Measurements from ENCODE around the gene HERPUD2.
"Not testable (repeated sequence)": the region's sequence is repeated elsewhere in the genome, so short reads cannot be mapped to it uniquely, and the experiment has no call there.

HERPUD2 gene

DNA sequence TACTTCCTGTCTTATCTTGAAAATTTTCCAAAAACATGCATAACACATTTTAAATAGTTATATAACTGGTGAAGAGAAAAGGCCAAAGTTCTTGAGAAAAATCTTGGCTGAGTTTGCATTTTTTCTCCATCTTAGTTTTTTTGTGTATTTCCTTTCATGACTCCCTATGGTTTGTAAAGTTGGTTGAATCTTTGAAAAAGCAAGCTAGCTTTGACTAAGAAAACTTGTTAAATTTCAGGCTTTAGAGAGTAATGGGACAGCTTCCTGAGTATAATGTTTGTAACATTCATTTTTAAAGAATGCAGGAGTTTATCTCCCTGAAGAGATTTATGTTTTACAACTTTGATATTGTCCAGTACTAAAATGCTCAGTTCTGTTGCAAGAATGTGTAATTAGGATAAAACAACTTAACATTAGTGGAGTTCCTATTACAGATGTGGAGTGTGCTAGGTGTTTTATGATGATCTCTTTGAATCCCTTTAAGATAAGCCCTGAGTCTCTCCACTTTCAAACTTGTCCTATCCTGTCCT is 11.1 kb upstream of the HERPUD2 start:
- Histone ChIP-seq H3K27ac (ENCODE audit: low read depth, low read length) (no peak overlapping the region), H3K27me3 (ENCODE audit: control insufficient read depth, insufficient read depth, low read length) (no peaks in the 10 kb centered on the region), H3K36me3 (ENCODE audit: control insufficient read depth, insufficient read depth, low read length) (no peaks in the 10 kb centered on the region), H3K4me1 (ENCODE audit: control insufficient read depth, insufficient read depth, low read length) (no peaks in the 10 kb centered on the region), H3K9ac (ENCODE audit: low read length) (no peak overlapping the region), H3K4me3 (ENCODE audit: low read length) (no peak overlapping the region)

DNA sequence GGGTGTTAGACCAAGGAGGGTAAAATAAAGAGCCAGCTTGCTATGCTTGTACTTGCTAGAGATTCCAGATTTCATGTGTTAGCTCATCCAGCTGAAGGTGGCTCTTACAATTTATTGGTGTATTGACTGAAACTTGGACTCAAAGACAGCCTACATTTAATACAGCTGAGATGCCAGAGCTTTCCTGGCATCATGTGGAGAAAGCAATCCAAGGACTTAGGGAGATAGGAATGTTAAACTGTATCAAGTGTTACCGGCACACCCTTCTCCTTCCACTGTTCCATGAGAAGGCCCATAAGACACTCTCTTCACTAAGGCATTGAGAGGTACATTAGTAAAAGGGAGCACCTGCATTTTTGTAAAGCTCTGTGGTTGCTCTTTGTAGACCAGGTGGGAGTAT is 9.3 kb upstream of the HERPUD2 start:
- Histone ChIP-seq H3K4me3 (ENCODE audit: low read length) (no peak overlapping the region), H3K27me3 (ENCODE audit: control insufficient read depth, insufficient read depth, low read length) (no peaks in the 10 kb centered on the region), H3K27ac (ENCODE audit: low read depth, low read length) (no peak overlapping the region), H3K9ac (ENCODE audit: low read length) (no peak overlapping the region), H3K36me3 (ENCODE audit: control insufficient read depth, insufficient read depth, low read length) (no peaks in the 10 kb centered on the region), H3K4me1 (ENCODE audit: control insufficient read depth, insufficient read depth, low read length) (no peaks in the 10 kb centered on the region)

DNA sequence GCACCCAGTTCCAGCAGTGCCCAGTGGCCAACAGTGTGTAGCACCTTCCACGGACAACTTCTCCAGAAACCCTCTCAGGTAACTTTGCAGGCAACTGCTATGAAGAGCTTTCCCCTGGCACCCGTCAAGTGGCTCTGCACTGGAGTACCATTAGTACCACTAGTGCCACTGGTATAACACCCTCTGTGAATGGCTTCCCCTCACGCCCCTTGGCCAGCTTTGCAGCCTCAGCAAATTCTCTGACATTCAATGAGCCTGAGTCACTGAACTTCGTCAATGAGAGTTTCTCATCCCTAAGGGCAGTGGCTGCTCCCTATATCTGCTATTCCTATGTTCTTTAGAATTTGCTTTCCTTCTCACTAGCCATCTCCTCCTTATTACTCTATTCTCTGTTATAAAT is 7.6 kb upstream of the HERPUD2 start:
- Histone ChIP-seq H3K4me1 (ENCODE audit: control insufficient read depth, insufficient read depth, low read length) (no peaks in the 10 kb centered on the region), H3K4me3 (ENCODE audit: low read length) (no peak overlapping the region), H3K36me3 (ENCODE audit: control insufficient read depth, insufficient read depth, low read length) (no peaks in the 10 kb centered on the region), H3K27ac (ENCODE audit: low read depth, low read length) (no peak overlapping the region), H3K9ac (ENCODE audit: low read length) (no peak overlapping the region), H3K27me3 (ENCODE audit: control insufficient read depth, insufficient read depth, low read length) (no peaks in the 10 kb centered on the region)

- Histone ChIP-seq H3K27ac (ENCODE audit: low read depth, low read length) (no peak overlapping the region), H3K4me1 (ENCODE audit: control insufficient read depth, insufficient read depth, low read length) (no peaks in the 10 kb centered on the region), H3K36me3 (ENCODE audit: control insufficient read depth, insufficient read depth, low read length) (no peaks in the 10 kb centered on the region), H3K9ac (ENCODE audit: low read length) (no peak overlapping the region), H3K4me3 (ENCODE audit: low read length) (no peak overlapping the region), H3K27me3 (ENCODE audit: control insufficient read depth, insufficient read depth, low read length) (no peaks in the 10 kb centered on the region)
Observed at GRCh38 chr7:35701287-35701900, 6.5 kb upstream of the HERPUD2 start.

- Histone ChIP-seq H3K27me3 (ENCODE audit: control insufficient read depth, insufficient read depth, low read length) (no peaks in the 10 kb centered on the region), H3K9ac (ENCODE audit: low read length) (no peak overlapping the region), H3K27ac (ENCODE audit: low read depth, low read length) (no peak overlapping the region), H3K4me3 (ENCODE audit: low read length) (no peak overlapping the region), H3K4me1 (ENCODE audit: control insufficient read depth, insufficient read depth, low read length) (peaks cover 2% of the 10 kb centered on the region), H3K36me3 (ENCODE audit: control insufficient read depth, insufficient read depth, low read length) (no peaks in the 10 kb centered on the region)
Observed at GRCh38 chr7:35700865-35701264, 5.9 kb upstream of the HERPUD2 start.

- Histone ChIP-seq H3K4me1 (ENCODE audit: control insufficient read depth, insufficient read depth, low read length) (peaks cover 2% of the 10 kb centered on the region), H3K4me3 (ENCODE audit: low read length) (no peak overlapping the region), H3K9ac (ENCODE audit: low read length) (no peak overlapping the region), H3K27me3 (ENCODE audit: control insufficient read depth, insufficient read depth, low read length) (no peaks in the 10 kb centered on the region), H3K27ac (ENCODE audit: low read depth, low read length) (no peak overlapping the region), H3K36me3 (ENCODE audit: control insufficient read depth, insufficient read depth, low read length) (no peaks in the 10 kb centered on the region)
Observed at GRCh38 chr7:35700333-35700732, 5.4 kb upstream of the HERPUD2 start.

DNA sequence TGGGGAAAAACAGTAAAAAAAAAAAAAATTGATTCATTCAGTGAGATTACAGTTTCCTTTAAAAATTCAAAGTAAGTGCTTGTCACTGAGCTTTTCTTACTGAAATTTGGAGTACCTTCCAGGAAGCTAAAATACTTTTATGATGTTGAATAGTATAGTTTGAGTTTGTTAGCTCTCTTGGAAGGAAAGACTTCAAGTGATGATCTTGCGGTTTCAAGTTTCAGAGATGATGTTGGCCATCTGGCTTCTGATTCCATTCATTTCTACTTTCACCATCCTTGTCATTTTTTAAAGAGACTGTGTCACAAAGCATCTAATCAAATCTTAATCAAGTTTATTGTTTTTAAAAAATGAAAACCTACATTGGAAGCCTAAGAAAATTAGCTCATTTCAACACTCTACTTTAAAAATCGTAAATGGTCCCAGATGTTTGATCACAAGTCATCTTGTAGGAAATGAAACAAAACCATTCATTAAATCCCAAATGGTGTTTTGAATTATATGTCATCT is 4.9 kb upstream of the HERPUD2 start:
- H3K4me3 ChIP-seq (ENCODE audit: low read length) = no peak overlapping the region
- H3K27ac ChIP-seq (ENCODE audit: low read depth, low read length) = no peak overlapping the region
- H3K27me3 ChIP-seq (ENCODE audit: control insufficient read depth, insufficient read depth, low read length) = no peaks in the 10 kb centered on the region
- no peaks in the 10 kb centered on the region for H3K36me3 ChIP-seq (ENCODE audit: control insufficient read depth, insufficient read depth, low read length)
- H3K9ac ChIP-seq (ENCODE audit: low read length) = no peak overlapping the region
- peaks cover 2% of the 10 kb centered on the region for H3K4me1 ChIP-seq (ENCODE audit: control insufficient read depth, insufficient read depth, low read length)

GRCh38 chr7:35698382-35698781 is 3.4 kb upstream of the HERPUD2 start:
- H3K9ac ChIP-seq (ENCODE audit: low read length); H3K4me3 ChIP-seq (ENCODE audit: low read length); H3K27ac ChIP-seq (ENCODE audit: low read depth, low read length); H3K4me1 ChIP-seq (ENCODE audit: control insufficient read depth, insufficient read depth, low read length); H3K27me3 ChIP-seq (ENCODE audit: control insufficient read depth, insufficient read depth, low read length); H3K36me3 ChIP-seq (ENCODE audit: control insufficient read depth, insufficient read depth, low read length): not testable (repeated sequence)

DNA sequence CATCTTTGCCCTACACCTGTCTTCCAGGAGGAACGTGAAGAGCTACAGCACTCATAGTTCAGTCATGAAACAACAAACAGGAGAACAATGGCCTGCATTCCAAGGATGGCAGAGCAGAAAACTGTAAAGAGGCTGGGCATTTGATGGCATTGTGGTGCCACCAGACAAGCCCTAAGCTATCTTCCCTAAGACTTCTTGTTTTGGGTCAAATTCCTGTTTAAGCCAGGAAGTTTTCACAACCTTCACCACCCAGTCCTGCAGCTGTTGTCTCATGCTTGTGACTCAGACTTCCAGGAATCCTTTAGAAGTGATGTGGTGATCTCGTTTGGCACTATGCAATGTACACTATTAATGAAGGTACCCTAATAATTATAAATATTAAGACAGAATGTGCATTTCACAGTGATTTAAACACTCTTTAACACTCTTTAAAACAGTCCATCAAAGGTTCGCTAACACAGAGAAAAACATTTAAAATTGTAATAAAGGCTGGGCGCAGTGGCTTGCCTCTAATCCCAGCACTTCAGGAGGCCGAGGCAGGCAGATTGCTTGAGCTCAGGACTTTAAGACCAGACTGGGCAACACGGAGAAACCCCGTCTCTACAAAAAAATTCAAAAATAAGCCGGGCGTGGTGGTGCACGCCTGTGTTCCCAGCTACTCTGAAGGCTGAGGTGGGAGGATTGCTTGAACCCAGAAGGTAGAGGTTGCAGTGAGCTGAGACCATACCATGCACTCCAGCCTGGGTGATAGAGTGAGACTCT is 2.7 kb upstream of the HERPUD2 start:
- H3K4me1 ChIP-seq (ENCODE audit: control insufficient read depth, insufficient read depth, low read length) = peaks cover 2% of the 10 kb centered on the region
- no peak overlapping the region for H3K4me3 ChIP-seq (ENCODE audit: low read length)
- H3K9ac ChIP-seq (ENCODE audit: low read length) = no peak overlapping the region
- H3K36me3 ChIP-seq (ENCODE audit: control insufficient read depth, insufficient read depth, low read length) = no peaks in the 10 kb centered on the region
- H3K27me3 ChIP-seq (ENCODE audit: control insufficient read depth, insufficient read depth, low read length) = no peaks in the 10 kb centered on the region
- no peak overlapping the region for H3K27ac ChIP-seq (ENCODE audit: low read depth, low read length)

DNA sequence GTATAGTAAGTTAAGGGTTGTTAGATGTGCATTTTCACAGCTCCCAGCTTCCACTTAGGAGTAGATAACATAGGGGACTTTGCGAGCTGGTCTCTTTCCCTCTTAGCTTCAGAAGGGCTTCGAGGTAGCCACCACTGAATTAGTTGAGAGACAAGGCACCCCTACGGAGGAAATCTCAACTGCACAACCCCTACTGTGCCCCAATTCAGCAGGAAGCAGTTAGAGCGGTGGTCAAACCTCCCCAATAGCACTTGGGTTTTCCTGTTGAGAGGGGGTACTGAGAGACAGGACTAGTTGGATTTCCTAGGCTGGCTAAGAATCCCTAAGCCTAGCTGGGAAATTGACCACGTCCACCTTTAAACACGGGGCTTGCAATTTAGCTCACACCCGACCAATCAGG is 1.1 kb upstream of the HERPUD2 start:
- Histone ChIP-seq H3K4me1 (ENCODE audit: control insufficient read depth, insufficient read depth, low read length) (peaks cover 2% of the 10 kb centered on the region), H3K27ac (ENCODE audit: low read depth, low read length) (no peak overlapping the region), H3K4me3 (ENCODE audit: low read length) (peak overlapping the region; percentile 97), H3K27me3 (ENCODE audit: control insufficient read depth, insufficient read depth, low read length) (no peaks in the 10 kb centered on the region), H3K36me3 (ENCODE audit: control insufficient read depth, insufficient read depth, low read length) (no peaks in the 10 kb centered on the region), H3K9ac (ENCODE audit: low read length) (no peak overlapping the region)

DNA sequence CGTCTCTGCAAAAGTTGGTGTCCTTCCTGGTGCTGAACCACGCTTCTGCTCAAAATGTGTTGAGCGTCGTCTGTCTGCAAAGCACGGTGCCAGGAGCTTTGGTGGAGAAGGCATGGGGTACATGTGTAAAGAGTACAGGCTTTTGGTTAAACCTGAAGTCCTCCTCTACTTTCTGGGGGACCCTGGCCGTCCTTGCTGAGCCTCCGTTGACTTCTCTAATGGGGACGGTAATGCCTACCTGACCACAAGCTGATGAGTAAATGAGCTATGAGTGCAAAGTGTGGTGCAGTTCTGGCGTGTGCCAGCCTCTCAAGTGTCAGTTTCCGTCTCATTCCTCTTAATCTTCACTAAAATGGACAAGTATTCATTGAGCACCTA is 527 bp upstream of the HERPUD2 start:
- no peaks in the 10 kb centered on the region for H3K27me3 ChIP-seq (ENCODE audit: control insufficient read depth, insufficient read depth, low read length)
- H3K9ac ChIP-seq (ENCODE audit: low read length) = peak overlapping the region; percentile 90
- no peaks in the 10 kb centered on the region for H3K36me3 ChIP-seq (ENCODE audit: control insufficient read depth, insufficient read depth, low read length)
- H3K4me3 ChIP-seq (ENCODE audit: low read length) = peak overlapping the region; percentile 97
- peaks cover 2% of the 10 kb centered on the region for H3K4me1 ChIP-seq (ENCODE audit: control insufficient read depth, insufficient read depth, low read length)
- peak overlapping the region; percentile 97 for H3K27ac ChIP-seq (ENCODE audit: low read depth, low read length)

DNA sequence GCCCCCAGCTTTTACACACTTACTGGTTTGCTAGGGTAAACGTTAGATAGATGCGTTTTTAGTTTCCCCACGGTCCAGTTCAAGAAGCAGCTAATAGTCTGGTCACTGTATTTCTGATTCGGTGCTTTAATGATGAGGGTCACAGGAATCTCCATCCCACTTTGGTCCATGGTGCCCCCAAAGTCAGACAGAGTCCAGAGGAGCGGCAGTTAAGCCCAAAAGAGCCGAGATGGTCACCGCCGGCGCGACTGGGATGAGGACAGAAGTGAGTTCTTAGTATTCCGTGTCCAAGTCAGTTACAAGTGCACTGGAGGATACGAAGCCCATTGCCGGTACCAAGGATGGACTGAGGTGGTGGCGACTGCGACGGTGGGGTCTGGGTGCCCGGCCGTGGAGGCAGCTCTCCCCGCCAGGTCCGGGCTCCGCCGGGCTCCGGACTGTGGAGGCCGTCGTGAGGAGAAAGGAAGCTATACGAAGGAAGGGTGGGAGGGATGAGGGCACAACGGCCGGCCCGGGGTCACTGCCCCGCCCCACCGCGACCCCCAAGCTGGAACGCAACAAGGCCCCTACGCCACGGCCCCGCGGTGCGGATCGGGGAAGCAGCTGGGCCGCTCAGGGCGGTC is 663 bp downstream of the HERPUD2 start:
- peak overlapping the region; percentile 90 for H3K9ac ChIP-seq (ENCODE audit: low read length)

More for the DNA sequence above, 663 bp downstream of the HERPUD2 start:
- Histone ChIP-seq H3K4me3 (ENCODE audit: low read length) (peak overlapping the region; percentile 97), H3K27ac (ENCODE audit: low read depth, low read length) (peak overlapping the region; percentile 97), H3K27me3 (ENCODE audit: control insufficient read depth, insufficient read depth, low read length) (no peaks in the 10 kb centered on the region), H3K36me3 (ENCODE audit: control insufficient read depth, insufficient read depth, low read length) (no peaks in the 10 kb centered on the region), H3K4me1 (ENCODE audit: control insufficient read depth, insufficient read depth, low read length) (peaks cover 2% of the 10 kb centered on the region)

Data from rectal smooth muscle tissue (tissue), 1 donor.